A549 (cell line): ENCODE results near the gene ARL8B. TPM values are rescaled to one million over a fixed set of nuclear protein-coding genes. Genes with fewer than 3 reads are reported as not detected.
A peak's percentile ranks its signal among the peaks of the same experiment; 100 is the strongest.

ENCODE experiments used
- ATAC-seq, 2 experiments: fragments of 200-7000 bp in 1 of 2; fragments of >200 bp in 1 of 2; cut with Nextera tagmentation in 1 of 2; cut with Tn5 transposase in 1 of 2; 3 replicates each; pipeline versions ENCODE4 v1.8.0 to v1.9.1; 2018 to 2020; ENCODE audit warnings: mild to moderate bottlenecking in 1 of 2, moderate library complexity in 1 of 2
- CTCF ChIA-PET: fragments of 300-600 bp; sonication (Branson Sonifier 250); formaldehyde crosslinking; extraction: SDS; loops from one replicate; lab custom pipeline; 2021; ENCODE audit warnings: antibody characterized with exemption, inconsistent platforms; lab: Yijun Ruan, JAX
- POLR2A ChIA-PET: fragments of 350-600 bp; formaldehyde crosslinking; extraction: SDS; loops from one replicate; lab custom pipeline; 2021; ENCODE audit warnings: antibody characterized with exemption, inconsistent platforms; lab: Yijun Ruan, JAX
- DNase-seq, 2 experiments: peaks; one replicate each; pipeline versions ENCODE4 v3.0.0 to v3.0.0-alpha.2; 2011 to 2016; ENCODE audit warnings: low read depth in 1 of 2, low spot score in 1 of 2
- FAIRE-seq: peaks from 2 replicates; lab custom pipeline; 2011; peaks lifted over from hg19 to GRCh38; lab: Jason Lieb, UNC
- H3K27ac ChIP-seq, 2 experiments: fragments of >200 bp; sonication (Bioruptor Twin); formaldehyde crosslinking; 3 replicates each; pipeline ENCODE4 v1.5.1; 2016 to 2017
- H3K4me1 ChIP-seq: fragments of >200 bp; sonication (Bioruptor Twin); formaldehyde crosslinking; 3 replicates; pipeline ENCODE4 v1.6.1; 2016
- H3K4me2 ChIP-seq: fragments of >200 bp; sonication (Bioruptor Twin); formaldehyde crosslinking; 3 replicates; pipeline ENCODE4 v1.6.1; 2016
- H3K4me3 ChIP-seq: fragments of >200 bp; sonication (Bioruptor Twin); formaldehyde crosslinking; 3 replicates; pipeline ENCODE4 v1.5.1; 2016
- H3K9me3 ChIP-seq: fragments of >200 bp; sonication (Bioruptor Twin); formaldehyde crosslinking; 3 replicates; pipeline ENCODE4 v1.6.1; 2016
- BCL3 ChIP-seq: fragments of >200 bp; sonication (Bioruptor Twin); formaldehyde crosslinking; IDR thresholded peaks from 3 replicates; pipeline ENCODE4 v1.6.1; 2016
- BHLHE40 ChIP-seq: IDR thresholded peaks from 2 replicates; pipeline ENCODE4 v1.6.1; 2012; ENCODE audit warnings: low read depth, low read length, inconsistent platforms
- CBX2 ChIP-seq: fragments of 200-600 bp; sonication (generic); IDR thresholded peaks from 2 replicates; pipeline ENCODE4 v1.6.1; 2016; ENCODE audit warnings: low read depth, mild to moderate bottlenecking, borderline replicate concordance
- CEBPB ChIP-seq, 2 experiments: fragments of >200 bp in 1 of 2; sonication (Bioruptor Twin) in 1 of 2; formaldehyde crosslinking in 1 of 2; IDR thresholded peaks; 2 replicates each; pipeline ENCODE4 v1.6.1; 2012 to 2016
- CHD2 ChIP-seq: fragments of 150-350 bp; IDR thresholded peaks from 2 replicates; pipeline ENCODE4 v1.6.1; 2014; ENCODE audit warnings: low read length; ENCODE audit not compliant: partially characterized antibody
- EHF ChIP-seq: fragments of 250-450 bp; sonication (Bioruptor Pico); IDR thresholded peaks from 2 replicates; pipeline ENCODE4 v1.5.0; 2020; ENCODE audit warnings: mild to moderate bottlenecking
- EHMT2 ChIP-seq: fragments of 200-600 bp; sonication (generic); IDR thresholded peaks from 2 replicates; pipeline ENCODE4 v1.6.1; 2016; ENCODE audit warnings: antibody characterized with exemption, low read depth, mild to moderate bottlenecking, moderate library complexity
- ELK1 ChIP-seq: fragments of 150-350 bp; IDR thresholded peaks from 2 replicates; pipeline ENCODE4 v1.6.1; 2014; ENCODE audit warnings: low read depth, mild to moderate bottlenecking, low read length
- ESRRA ChIP-seq: fragments of 150-350 bp; IDR thresholded peaks from 2 replicates; pipeline ENCODE4 v1.6.1; 2014; ENCODE audit warnings: mild to moderate bottlenecking, low read length, borderline replicate concordance
- FOSL2 ChIP-seq, 2 experiments: fragments of 450-650 bp in 1 of 2; fragments of >200 bp in 1 of 2; sonication (Bioruptor Twin) in 1 of 2; formaldehyde crosslinking; IDR thresholded peaks; 2 replicates each; pipeline versions ENCODE4 v1.5.0 to v1.6.1; 2016 to 2020; ENCODE audit warnings: mild to moderate bottlenecking in 1 of 2, moderate library complexity in 1 of 2
- FOXS1 ChIP-seq: fragments of 250-450 bp; sonication (Bioruptor Pico); IDR thresholded peaks from 2 replicates; pipeline ENCODE4 v1.5.0; 2020; ENCODE audit warnings: mild to moderate bottlenecking, moderate library complexity
- GATA3 ChIP-seq: IDR thresholded peaks from 2 replicates; pipeline ENCODE4 v1.6.1; 2012; ENCODE audit warnings: borderline replicate concordance
- HES2 ChIP-seq: fragments of >200 bp; sonication (Bioruptor Twin); formaldehyde crosslinking; IDR thresholded peaks from 2 replicates; pipeline ENCODE4 v1.6.1; 2016
- HEYL ChIP-seq: fragments of 250-450 bp; sonication (Bioruptor Pico); IDR thresholded peaks from 2 replicates; pipeline ENCODE4 v1.8.0; 2021; ENCODE audit warnings: mild to moderate bottlenecking, moderate library complexity
- HOXA7 ChIP-seq: fragments of 250-450 bp; sonication (Bioruptor Pico); IDR thresholded peaks from 2 replicates; pipeline ENCODE4 v1.5.0; 2020; ENCODE audit warnings: mild to moderate bottlenecking, moderate library complexity
- JUN ChIP-seq, 2 experiments: fragments of >200 bp; sonication (Bioruptor Twin); formaldehyde crosslinking; IDR thresholded peaks; 2 replicates in 1 of 2; 3 replicates in 1 of 2; pipeline ENCODE4 v1.6.1; 2016 to 2017
- JUNB ChIP-seq: fragments of >200 bp; sonication (Bioruptor Twin); formaldehyde crosslinking; IDR thresholded peaks from 2 replicates; pipeline ENCODE4 v1.6.1; 2016
- KDM1A ChIP-seq: fragments of 200-600 bp; sonication (generic); IDR thresholded peaks from 2 replicates; pipeline ENCODE4 v1.6.1; 2016; ENCODE audit warnings: low read depth, mild to moderate bottlenecking
- MAFK ChIP-seq: fragments of 450-650 bp; IDR thresholded peaks from 2 replicates; pipeline ENCODE4 v1.6.1; 2014; ENCODE audit not compliant: partially characterized antibody
- MAZ ChIP-seq: fragments of 150-350 bp; IDR thresholded peaks from 2 replicates; pipeline ENCODE4 v1.6.1; 2014; ENCODE audit warnings: antibody characterized with exemption, low read depth, low read length, borderline replicate concordance
- NFE2L2 ChIP-seq: fragments of 150-350 bp; conservative IDR thresholded peaks from 2 replicates; pipeline ENCODE4 v1.6.1; 2014; ENCODE audit warnings: low read length
- NPAS2 ChIP-seq: fragments of 250-450 bp; sonication (Bioruptor Pico); IDR thresholded peaks from 2 replicates; pipeline ENCODE4 v1.8.0; 2022; ENCODE audit warnings: mild to moderate bottlenecking, moderate library complexity, borderline replicate concordance
- POLR2A ChIP-seq: IDR thresholded peaks from 2 replicates; pipeline ENCODE4 v1.6.1; 2012; ENCODE audit warnings: mild to moderate bottlenecking, low read length
- RARB ChIP-seq: fragments of 250-450 bp; sonication (Bioruptor Pico); IDR thresholded peaks from 2 replicates; pipeline ENCODE4 v1.8.0; 2021; ENCODE audit warnings: mild to moderate bottlenecking, moderate library complexity
- RCOR1 ChIP-seq: fragments of 150-350 bp; IDR thresholded peaks from 2 replicates; pipeline ENCODE4 v1.6.1; 2014; ENCODE audit warnings: antibody characterized with exemption, low read length, low read depth
- REST ChIP-seq: fragments of 200-600 bp; sonication (generic); IDR thresholded peaks from 2 replicates; pipeline ENCODE4 v1.6.1; 2016; ENCODE audit warnings: antibody characterized with exemption, mild to moderate bottlenecking, moderate library complexity
- RFX5 ChIP-seq: fragments of 450-650 bp; IDR thresholded peaks from 2 replicates; pipeline ENCODE4 v1.7.1; 2014; ENCODE audit warnings: antibody characterized with exemption, mild to moderate bottlenecking, moderate library complexity
- SMC3 ChIP-seq: fragments of >200 bp; sonication (Bioruptor Twin); formaldehyde crosslinking; IDR thresholded peaks from 3 replicates; pipeline ENCODE4 v1.6.1; 2018; ENCODE audit warnings: inconsistent platforms
- SREBF2 ChIP-seq: fragments of 450-650 bp; IDR thresholded peaks from 2 replicates; pipeline ENCODE4 v1.6.1; 2014; ENCODE audit warnings: mild to moderate bottlenecking, moderate library complexity
- TFCP2L1 ChIP-seq: fragments of 250-450 bp; sonication (Bioruptor Pico); IDR thresholded peaks from 2 replicates; pipeline ENCODE4 v1.5.0; 2021; ENCODE audit warnings: mild to moderate bottlenecking
- USF2 ChIP-seq: fragments of 450-650 bp; IDR thresholded peaks from 2 replicates; pipeline ENCODE4 v1.6.1; 2014; ENCODE audit warnings: antibody characterized with exemption
- ZC3H11A ChIP-seq: fragments of 450-650 bp; IDR thresholded peaks from 2 replicates; pipeline ENCODE4 v1.6.1; 2014; ENCODE audit warnings: antibody characterized with exemption, mild to moderate bottlenecking
- WGBS: methylation state at CpG from one replicate; pipeline ENCODE4 v1.1.6; 2017; ENCODE audit errors: missing lambda C conversion rate; 5-methylcytosine and 5-hydroxymethylcytosine counted together
- polyA minus RNA-seq: library from RNA; depleted of rRNA, polyadenylated mRNA; stranded (reverse); fragments of >200 nt; gene quantifications from 2 replicates; pipeline ENCODE4 v1.2.3, GENCODE V29; 2011; rRNA and poly(A)+ RNA removed
- polyA plus RNA-seq, 4 experiments: library from polyadenylated mRNA; depleted of rRNA in 3 of 4; stranded (reverse); fragments of >200 nt; fragmentation: RNase III in 1 of 4; extraction: RNeasy Plus Mini Kit Qiagen cat#74134 plus additional on column Dnase treatment in 1 of 4; gene quantifications; 2 replicates in 3 of 4; 3 replicates in 1 of 4; pipeline ENCODE4 v1.2.3, GENCODE V29; 2011 to 2017

The ARL8B gene
- polyA plus RNA-seq (2011; rRNA removed) (51.2 and 85.3 TPM in 2 replicates), polyA plus RNA-seq (2017; fragmentation: RNase III; extraction: RNeasy Plus Mini Kit Qiagen cat#74134 plus additional on column Dnase treatment) (49.5 to 51.7 TPM (median 50.4 TPM) in 3 replicates), polyA minus RNA-seq (10.4 and 12.4 TPM in 2 replicates)
- 22.2 and 27.9 TPM in 2 replicates for polyA plus RNA-seq (2012; cell fraction: cytosol; rRNA removed)
- 16.9 and 25.4 TPM in 2 replicates for polyA plus RNA-seq (2012; cell fraction: nucleus; rRNA removed)

- Histone ChIP-seq H3K9me3 (no peaks in the 10 kb centered on the region), H3K4me3 (peak within 1 kb of the TSS; percentile 67), H3K4me1 (peaks cover 21% of the 10 kb centered on the region; the same call in 2 of the 3 replicates), H3K4me2 (peak within 1 kb of the TSS; percentile 90), H3K27ac (peak within 1 kb of the TSS; percentile 80 to 96)
- peak; percentile 89 for DNase-seq
- peak; percentile 97 to 98 for ATAC-seq
- WGBS, result 2% methylated on average over 65 of the region's 74 CpGs
- ChIA-PET POLR2A (interaction anchor here (1.1 kb wide), 1 partner anchor 410 kb away, joined by 3 read pairs; no protein-coding TSS in a partner anchor), CTCF (interaction anchor here (0.7 to 2.2 kb wide), 19 partner anchors 9 to 466 kb away, joined by 3 to 6 read pairs (median 4); partner anchors contain the start of gene EDEM1)
- no peak for FAIRE-seq
- TF ChIP-seq POLR2A (peak; percentile 78), ELK1 (no peak), EHMT2 (no peak), BCL3 (0 out of 3 replicates have a peak, but pooled peaks have one; percentile 69), HOXA7 (CRISPR knock-in tag) (no peak), REST (peak; percentile 19; the same call in 1 of the 2 replicates), CHD2 (no peak), FOXS1 (CRISPR knock-in tag) (peak; percentile 20; the same call in 1 of the 2 replicates), HEYL (no peak), ZC3H11A (no peak), MAZ (no peak), USF2 (peak; percentile 49; the same call in 1 of the 2 replicates), SREBF2 (no peak), HES2 (no peak), JUN (IDR thresholded peaks at IDR 0.05) (peak; percentile 60 to 96; a peak in 4 of 5 replicates), CEBPB (IDR thresholded peaks at IDR 0.05) (no peak), GATA3 (no peak; the same call in 1 of the 2 replicates), ESRRA (no peak), RFX5 (no peak), NFE2L2 (no peak), FOSL2 (IDR thresholded peaks at IDR 0.05) (no peak), FOSL2 (CRISPR knock-in tag; IDR thresholded peaks at IDR 0.05) (peak; percentile 57), BHLHE40 (no peak), KDM1A (no peak), RCOR1 (no peak), TFCP2L1 (CRISPR knock-in tag) (no peak), JUNB (no peak), SMC3 (peak; percentile 84), EHF (CRISPR knock-in tag) (no peak), NPAS2 (CRISPR knock-in tag) (no peak), CBX2 (no peak), MAFK (no peak), RARB (CRISPR knock-in tag) (no peak)
These were observed at the start of gene ARL8B for GRCh38 chr3:5122030-5122740. ARL8B (plus strand) TSS chr3:5122292; CDS start chr3:5122466, 174 bp downstream.
